ENCODE measurements around the gene TMEM150B.

TMEM150B gene

GRCh38 chr19:55321466-55322137, 3.5 kb downstream of the TMEM150B start:
- Histone ChIP-seq H4K20me1 (ENCODE audit: insufficient read depth, low read length) (no peaks in the 10 kb centered on the region), H3K9ac (ENCODE audit: low read depth, low read length) (no peak overlapping the region), H3K27me3 (ENCODE audit: insufficient read depth, low read length, poor library complexity) (no peaks in the 10 kb centered on the region), H3K9me3 (ENCODE audit: insufficient read depth, low read length, severe bottlenecking) (no peaks in the 10 kb centered on the region), H3K27ac (ENCODE audit: low read length) (no peak overlapping the region), H2AFZ (ENCODE audit: low read depth, low read length) (no peak overlapping the region), H3K4me2 (ENCODE audit: insufficient read depth, low read length) (no peak overlapping the region), H3K4me3 (ENCODE audit: low read depth in 1 of 2, low read length in 2 of 2) (no peak overlapping the region), H3K4me1 (ENCODE audit: insufficient read depth, low read length) (no peaks in the 10 kb centered on the region), H3K79me2 (ENCODE audit: insufficient read depth, low read length) (no peaks in the 10 kb centered on the region), H3K36me3 (ENCODE audit: insufficient read depth, low read length) (no peaks in the 10 kb centered on the region)
- TF ChIP-seq, protein P1, sequence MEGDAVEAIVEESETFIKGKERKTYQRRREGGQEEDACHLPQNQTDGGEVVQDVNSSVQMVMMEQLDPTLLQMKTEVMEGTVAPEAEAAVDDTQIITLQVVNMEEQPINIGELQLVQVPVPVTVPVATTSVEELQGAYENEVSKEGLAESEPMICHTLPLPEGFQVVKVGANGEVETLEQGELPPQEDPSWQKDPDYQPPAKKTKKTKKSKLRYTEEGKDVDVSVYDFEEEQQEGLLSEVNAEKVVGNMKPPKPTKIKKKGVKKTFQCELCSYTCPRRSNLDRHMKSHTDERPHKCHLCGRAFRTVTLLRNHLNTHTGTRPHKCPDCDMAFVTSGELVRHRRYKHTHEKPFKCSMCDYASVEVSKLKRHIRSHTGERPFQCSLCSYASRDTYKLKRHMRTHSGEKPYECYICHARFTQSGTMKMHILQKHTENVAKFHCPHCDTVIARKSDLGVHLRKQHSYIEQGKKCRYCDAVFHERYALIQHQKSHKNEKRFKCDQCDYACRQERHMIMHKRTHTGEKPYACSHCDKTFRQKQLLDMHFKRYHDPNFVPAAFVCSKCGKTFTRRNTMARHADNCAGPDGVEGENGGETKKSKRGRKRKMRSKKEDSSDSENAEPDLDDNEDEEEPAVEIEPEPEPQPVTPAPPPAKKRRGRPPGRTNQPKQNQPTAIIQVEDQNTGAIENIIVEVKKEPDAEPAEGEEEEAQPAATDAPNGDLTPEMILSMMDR (IDR thresholded peaks at IDR 0.05; ENCODE audit: borderline replicate concordance, extremely low read depth, low read length, poor library complexity, severe bottlenecking), result no peak
- TF ChIP-seq EZH2 (IDR thresholded peaks at IDR 0.05; ENCODE audit: borderline replicate concordance, low read depth, low read length, severe bottlenecking), result no peak
- DNase-seq, result no peak
- ATAC-seq (ENCODE audit: insufficient read depth, low read depth), result no peak

- Histone ChIP-seq H3K4me3 (ENCODE audit: low read depth in 1 of 2, low read length in 2 of 2) (no peak overlapping the region), H3K27me3 (ENCODE audit: insufficient read depth, low read length, poor library complexity) (no peaks in the 10 kb centered on the region), H3K79me2 (ENCODE audit: insufficient read depth, low read length) (no peaks in the 10 kb centered on the region), H4K20me1 (ENCODE audit: insufficient read depth, low read length) (no peaks in the 10 kb centered on the region), H3K4me1 (ENCODE audit: insufficient read depth, low read length) (no peaks in the 10 kb centered on the region), H3K9me3 (ENCODE audit: insufficient read depth, low read length, severe bottlenecking) (no peaks in the 10 kb centered on the region), H3K4me2 (ENCODE audit: insufficient read depth, low read length) (no peak overlapping the region), H3K36me3 (ENCODE audit: insufficient read depth, low read length) (no peaks in the 10 kb centered on the region), H3K27ac (ENCODE audit: low read length) (no peak overlapping the region), H3K9ac (ENCODE audit: low read depth, low read length) (no peak overlapping the region), H2AFZ (ENCODE audit: low read depth, low read length) (no peak overlapping the region)
- ATAC-seq (ENCODE audit: insufficient read depth, low read depth), result no peak
- TF ChIP-seq, protein P1 (IDR thresholded peaks at IDR 0.05; ENCODE audit: borderline replicate concordance, extremely low read depth, low read length, poor library complexity, severe bottlenecking), result no peak
- no peak for TF ChIP-seq EZH2 (IDR thresholded peaks at IDR 0.05; ENCODE audit: borderline replicate concordance, low read depth, low read length, severe bottlenecking)
- no peak for DNase-seq
Measured at GRCh38 chr19:55320844-55321419, 4.2 kb downstream of the TMEM150B start.

GRCh38 chr19:55319785-55320184, 5.4 kb downstream of the TMEM150B start:
- H3K4me3 ChIP-seq (ENCODE audit: low read depth in 1 of 2, low read length in 2 of 2), result no peak overlapping the region
- no peak overlapping the region for H3K4me2 ChIP-seq (ENCODE audit: insufficient read depth, low read length)
- H3K79me2 ChIP-seq (ENCODE audit: insufficient read depth, low read length), result no peaks in the 10 kb centered on the region
- TF ChIP-seq, protein P1 (IDR thresholded peaks at IDR 0.05; ENCODE audit: borderline replicate concordance, extremely low read depth, low read length, poor library complexity, severe bottlenecking), result no peak
- TF ChIP-seq EZH2 (IDR thresholded peaks at IDR 0.05; ENCODE audit: borderline replicate concordance, low read depth, low read length, severe bottlenecking), result no peak
- H3K27me3 ChIP-seq (ENCODE audit: insufficient read depth, low read length, poor library complexity), result no peaks in the 10 kb centered on the region
- no peak for DNase-seq
- no peaks in the 10 kb centered on the region for H4K20me1 ChIP-seq (ENCODE audit: insufficient read depth, low read length)
- no peak overlapping the region for H3K9ac ChIP-seq (ENCODE audit: low read depth, low read length)
- no peaks in the 10 kb centered on the region for H3K36me3 ChIP-seq (ENCODE audit: insufficient read depth, low read length)
- no peaks in the 10 kb centered on the region for H3K9me3 ChIP-seq (ENCODE audit: insufficient read depth, low read length, severe bottlenecking)
- H3K4me1 ChIP-seq (ENCODE audit: insufficient read depth, low read length), result no peaks in the 10 kb centered on the region
- H2AFZ ChIP-seq (ENCODE audit: low read depth, low read length), result no peak overlapping the region
- no peak overlapping the region for H3K27ac ChIP-seq (ENCODE audit: low read length)
- ATAC-seq (ENCODE audit: insufficient read depth, low read depth), result no peak

Measured in DND-41 (cell line).